GM18867 (cell line): Measurements from ENCODE around the gene EIF2AK2.

ENCODE experiments used
- ATAC-seq: cut with Tn5 transposase; IDR thresholded peaks from one replicate; pipeline ENCODE4 v1.9.1; 2021; ENCODE audit warnings: mild to moderate bottlenecking, moderate library complexity; ENCODE audit not compliant: unreplicated experiment

Gene EIF2AK2

GRCh38 chr2:37173741-37174140, 17.0 kb upstream of the EIF2AK2 start:
- ATAC-seq = no peak

- no peak for ATAC-seq
These were observed 14.8 kb upstream of the EIF2AK2 start for GRCh38 chr2:37171624-37171950.

GRCh38 chr2:37168217-37168981, 11.6 kb upstream of the EIF2AK2 start:
- ATAC-seq = no peak

GRCh38 chr2:37167636-37168180, 10.9 kb upstream of the EIF2AK2 start:
- ATAC-seq = no peak

DNA sequence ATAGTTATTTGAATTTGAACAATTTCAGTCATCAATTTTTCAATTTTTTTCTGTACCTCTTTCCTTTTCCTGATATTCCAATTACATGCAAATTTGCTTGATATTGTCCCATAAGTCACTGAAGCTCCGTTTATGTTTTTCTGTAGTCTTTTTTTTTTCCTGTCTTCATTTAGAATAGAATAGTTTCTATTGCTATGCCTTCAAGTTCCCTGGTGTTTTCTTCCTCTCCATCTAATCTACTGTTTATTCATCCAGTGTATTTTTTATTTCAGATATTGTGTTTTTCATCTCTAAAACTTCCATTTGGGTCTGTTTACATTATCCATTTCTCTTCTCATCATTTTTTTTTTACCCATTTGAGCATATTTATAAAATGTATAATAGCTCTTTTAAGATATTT, 8.0 kb upstream of the EIF2AK2 start:
- ATAC-seq = no peak

- ATAC-seq = peak; percentile 24
These were observed 516 bp downstream of the EIF2AK2 start for GRCh38 chr2:37156071-37156856.

DNA sequence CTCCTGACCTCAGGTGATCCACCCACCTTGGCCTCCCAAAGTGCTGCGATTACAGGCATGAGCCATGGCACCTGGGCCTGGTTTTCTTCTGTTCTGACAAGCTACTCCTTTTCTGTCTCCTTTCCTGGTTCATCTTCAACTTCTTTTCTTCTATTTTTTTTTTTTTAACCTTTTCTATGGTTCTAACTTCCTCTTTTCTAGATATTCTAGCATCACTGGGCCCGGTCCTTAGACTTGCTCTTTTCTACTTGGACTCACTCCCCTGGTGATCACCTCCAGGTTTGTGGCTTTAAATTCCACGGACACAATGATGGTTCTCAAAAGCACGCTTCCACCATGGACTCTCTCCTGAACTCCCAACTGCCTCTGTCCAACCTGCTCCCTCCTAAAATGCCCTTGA, 2.0 kb downstream of the EIF2AK2 start:
- ATAC-seq = no peak

GRCh38 chr2:37153224-37153623, 3.6 kb downstream of the EIF2AK2 start:
- ATAC-seq = no peak

DNA sequence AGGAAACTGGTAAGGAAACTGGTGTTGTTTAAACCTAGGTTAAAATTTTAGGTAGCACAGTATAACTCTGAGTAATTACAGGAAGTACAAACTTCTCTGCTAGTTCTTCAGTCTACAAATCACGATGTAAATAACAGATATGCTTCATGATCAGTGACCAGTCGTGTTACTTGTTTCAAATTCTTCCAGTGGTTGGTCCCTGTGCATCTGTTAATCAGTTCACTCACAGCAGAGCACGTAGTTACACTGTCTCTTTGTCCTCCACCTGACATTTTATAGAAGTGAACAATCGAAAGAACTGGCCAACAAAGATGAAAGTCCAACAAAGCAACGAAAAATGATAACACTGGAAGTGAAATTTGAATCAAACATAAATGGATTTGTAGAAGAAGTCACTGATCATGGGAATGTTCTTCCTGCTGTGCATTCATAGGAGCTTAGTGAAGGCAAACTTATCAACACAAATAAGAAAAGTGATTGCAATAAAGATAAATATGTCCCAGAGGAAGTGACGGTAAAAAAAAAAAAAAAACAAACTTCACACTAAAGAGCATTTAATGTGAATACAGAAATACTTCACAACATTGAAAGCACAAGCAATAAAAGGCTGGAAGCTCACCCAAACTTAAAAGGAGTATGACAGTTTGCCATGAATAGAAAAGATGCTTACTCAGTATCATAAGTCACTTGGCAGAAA, 7.0 kb downstream of the EIF2AK2 start:
- no peak for ATAC-seq

DNA sequence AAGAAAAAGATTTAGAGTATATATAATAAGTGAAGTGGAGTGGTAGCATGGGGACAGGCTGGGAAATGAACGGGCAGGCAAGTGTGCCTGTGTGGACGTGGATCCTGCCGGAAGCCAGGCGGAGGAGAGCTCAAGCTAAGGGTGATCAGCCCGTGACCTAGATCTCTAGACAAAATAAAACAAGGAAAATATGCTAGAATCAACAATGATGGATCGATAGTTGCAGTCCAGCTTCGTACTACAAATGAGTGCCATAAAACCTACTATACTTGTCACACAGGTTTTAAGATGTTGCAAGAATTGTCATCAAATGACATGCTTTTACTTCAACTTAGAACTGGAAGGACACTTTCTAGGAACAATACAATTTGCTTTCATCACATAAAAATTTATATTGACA, 8.5 kb downstream of the EIF2AK2 start:
- ATAC-seq = no peak

DNA sequence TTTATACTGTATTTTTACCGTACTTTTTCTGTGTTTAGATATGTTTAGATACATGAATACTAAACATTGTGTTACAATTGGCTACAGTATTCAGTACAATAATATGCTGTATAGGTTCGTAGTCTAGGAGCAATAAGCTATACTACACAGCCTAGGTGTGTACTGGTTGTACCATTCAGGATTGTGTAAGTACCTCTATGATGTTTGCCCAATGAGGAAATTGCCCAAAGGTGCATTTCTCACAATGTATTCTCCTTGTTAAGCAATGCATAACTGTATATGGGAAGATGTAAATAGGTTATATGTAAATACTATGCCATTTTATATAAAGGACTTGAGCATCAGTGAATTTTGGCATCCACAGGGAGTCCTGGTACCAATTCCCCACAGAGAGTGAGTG, 10.7 kb downstream of the EIF2AK2 start:
- no peak for ATAC-seq

GRCh38 chr2:37143974-37144373, 12.8 kb downstream of the EIF2AK2 start:
- ATAC-seq = no peak

- no peak for ATAC-seq
These were observed 14.2 kb downstream of the EIF2AK2 start for GRCh38 chr2:37142546-37142945.

DNA sequence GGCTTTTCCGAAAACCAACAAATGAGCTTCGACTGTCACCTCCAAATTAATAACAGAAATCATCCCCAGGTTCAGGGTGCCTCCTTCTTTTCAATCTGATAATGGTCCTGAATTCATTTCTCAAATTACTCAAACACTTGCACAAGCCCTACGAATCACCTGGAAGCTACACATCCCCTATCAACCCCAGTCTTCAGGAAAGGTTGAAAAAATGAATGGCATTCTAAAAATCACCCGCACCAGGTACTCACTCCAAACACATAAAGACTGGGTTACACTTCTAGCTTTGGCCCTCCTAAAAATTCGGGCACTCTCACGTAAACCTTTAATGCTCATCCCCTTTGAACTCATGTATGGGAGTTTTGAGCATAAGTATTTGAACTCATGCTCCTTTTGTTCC, 23.9 kb downstream of the EIF2AK2 start:
- ATAC-seq = no peak

GRCh38 chr2:37125416-37125815, 31.4 kb downstream of the EIF2AK2 start:
- no peak for ATAC-seq

DNA sequence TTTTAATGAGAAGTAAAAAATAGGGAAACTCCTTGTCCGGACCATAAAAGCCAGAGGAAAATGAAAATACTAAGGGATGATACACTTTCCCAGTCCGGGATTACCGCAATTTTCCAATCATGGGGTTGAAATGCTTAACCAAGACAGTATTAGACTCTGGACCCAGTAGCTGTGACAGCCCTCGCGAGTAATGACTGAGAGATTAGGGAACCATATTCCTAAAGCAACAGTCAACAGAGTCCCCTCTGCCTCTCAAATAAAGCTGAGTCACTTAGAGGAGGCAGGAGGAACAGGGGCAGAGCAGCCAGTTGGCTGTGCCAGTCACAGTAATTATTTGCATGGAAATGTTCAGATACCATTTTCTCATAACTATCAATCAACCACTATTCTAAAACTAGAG, 37.6 kb downstream of the EIF2AK2 start:
- ATAC-seq = no peak

DNA sequence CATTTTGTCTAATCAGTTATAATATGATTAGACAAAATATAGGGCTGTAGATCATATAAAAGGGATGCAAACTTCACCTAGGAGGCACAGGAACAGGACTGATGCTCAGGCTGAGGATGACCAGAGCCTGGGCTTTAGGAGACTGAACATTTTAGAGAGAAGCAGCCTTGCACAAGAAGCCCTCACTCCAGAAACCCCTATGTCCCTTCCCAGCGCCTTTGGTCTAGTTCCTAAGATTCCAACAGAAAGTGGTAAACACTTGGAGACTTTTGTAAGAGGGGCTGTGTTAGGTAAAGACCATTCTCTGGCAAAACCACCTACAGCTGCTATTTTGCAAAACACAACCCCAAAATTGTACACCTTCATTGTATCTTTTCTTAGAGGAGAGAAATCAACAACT, 39.2 kb downstream of the EIF2AK2 start:
- ATAC-seq = no peak

DNA sequence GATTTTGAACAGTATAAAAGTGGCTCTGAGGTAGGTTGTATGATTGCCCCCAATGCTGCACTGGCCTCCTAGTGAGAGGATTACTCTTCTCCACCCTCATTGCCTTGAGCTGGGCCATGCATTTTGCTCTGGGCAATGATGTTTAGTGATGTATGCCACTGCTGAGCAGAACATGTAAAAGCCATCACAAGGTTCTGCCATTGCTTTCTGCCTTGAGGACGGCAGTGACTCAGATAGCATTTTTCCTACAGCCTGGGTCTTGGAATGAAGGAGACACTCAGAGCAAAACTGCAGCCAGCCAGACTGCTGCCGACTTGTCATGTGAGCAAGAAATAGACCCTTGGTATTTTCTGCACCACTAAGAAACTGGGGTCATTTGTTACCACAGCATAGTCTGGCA, 44.8 kb downstream of the EIF2AK2 start:
- no peak for ATAC-seq

- ATAC-seq = no peak
These were observed 46.2 kb downstream of the EIF2AK2 start for GRCh38 chr2:37110306-37111212.

DNA sequence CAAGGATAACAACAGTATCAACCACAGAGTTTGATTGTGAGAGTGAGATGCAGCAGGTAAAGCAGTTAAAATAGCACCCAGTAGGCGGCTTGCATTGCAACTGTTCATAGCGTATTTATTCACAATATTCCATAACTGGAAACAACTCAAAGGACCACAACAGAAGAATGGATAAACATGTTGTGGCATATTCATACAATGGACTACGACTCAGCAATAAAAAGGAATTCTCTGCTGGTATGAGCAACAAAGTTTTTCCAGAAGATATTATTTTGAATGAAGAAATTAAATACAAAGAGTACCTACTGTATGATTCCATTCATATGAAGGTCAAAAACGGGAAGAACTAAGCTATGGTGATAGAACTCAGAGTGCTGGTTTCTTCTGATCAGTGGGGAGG, 47.3 kb downstream of the EIF2AK2 start:
- ATAC-seq = no peak

DNA sequence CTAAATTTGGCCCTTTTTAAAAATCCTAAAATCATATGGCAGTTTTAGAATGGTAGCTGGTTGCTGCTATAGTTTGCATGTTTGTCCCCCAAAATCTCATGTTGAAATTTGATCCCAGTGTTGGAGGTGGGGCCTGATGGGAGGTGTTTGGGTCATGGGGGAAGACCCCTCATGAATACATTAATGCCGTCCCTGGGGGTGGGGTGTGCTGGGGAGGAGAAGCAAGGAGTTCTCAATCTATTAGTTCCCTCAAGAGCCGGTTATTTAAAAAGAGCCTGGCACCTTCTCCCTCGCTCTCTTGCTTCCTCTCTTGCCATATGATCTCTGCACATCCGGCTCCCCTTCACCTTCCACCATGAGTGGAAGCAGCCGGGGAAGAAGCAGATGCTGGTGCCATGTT, 51.6 kb downstream of the EIF2AK2 start:
- ATAC-seq = no peak
